Neural progenitor cell (in vitro differentiated cells): ENCODE data around the gene TNFAIP1.

Experiments used
- EZH2phosphoT487 ChIP-seq: fragments of 200-600 bp; sonication (generic); IDR thresholded peaks from 2 replicates; pipeline ENCODE4 v1.6.1; 2017; ENCODE audit warnings: antibody characterized with exemption
- TF ChIP-seq, protein P1 (sequence below): fragments of 200-600 bp; sonication (generic); IDR thresholded peaks from 2 replicates; pipeline ENCODE4 v1.5.1; 2017; ENCODE audit warnings: antibody characterized with exemption, mild to moderate bottlenecking

- TF ChIP-seq, protein P1, sequence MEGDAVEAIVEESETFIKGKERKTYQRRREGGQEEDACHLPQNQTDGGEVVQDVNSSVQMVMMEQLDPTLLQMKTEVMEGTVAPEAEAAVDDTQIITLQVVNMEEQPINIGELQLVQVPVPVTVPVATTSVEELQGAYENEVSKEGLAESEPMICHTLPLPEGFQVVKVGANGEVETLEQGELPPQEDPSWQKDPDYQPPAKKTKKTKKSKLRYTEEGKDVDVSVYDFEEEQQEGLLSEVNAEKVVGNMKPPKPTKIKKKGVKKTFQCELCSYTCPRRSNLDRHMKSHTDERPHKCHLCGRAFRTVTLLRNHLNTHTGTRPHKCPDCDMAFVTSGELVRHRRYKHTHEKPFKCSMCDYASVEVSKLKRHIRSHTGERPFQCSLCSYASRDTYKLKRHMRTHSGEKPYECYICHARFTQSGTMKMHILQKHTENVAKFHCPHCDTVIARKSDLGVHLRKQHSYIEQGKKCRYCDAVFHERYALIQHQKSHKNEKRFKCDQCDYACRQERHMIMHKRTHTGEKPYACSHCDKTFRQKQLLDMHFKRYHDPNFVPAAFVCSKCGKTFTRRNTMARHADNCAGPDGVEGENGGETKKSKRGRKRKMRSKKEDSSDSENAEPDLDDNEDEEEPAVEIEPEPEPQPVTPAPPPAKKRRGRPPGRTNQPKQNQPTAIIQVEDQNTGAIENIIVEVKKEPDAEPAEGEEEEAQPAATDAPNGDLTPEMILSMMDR = no peak
- TF ChIP-seq EZH2phosphoT487 = no peak
These were observed 8.9 kb downstream of the TNFAIP1 start for GRCh38 chr17:28344435-28344901.
